Fibroblast of lung (primary cell): Measurements from ENCODE around the gene YIPF5. TPM values are rescaled to one million over a fixed set of nuclear protein-coding genes. Genes with fewer than 3 reads are reported as not detected.

Source experiments
- DNase-seq, 2 donors: peaks; one replicate each; pipeline versions ENCODE4 v3.0.0 to v3.0.0-alpha.2; 2010; ENCODE audit warnings: low read depth in 2 of 2
- H2AFZ ChIP-seq: 2 replicates; pipeline ENCODE4 v1.5.1; 2012; ENCODE audit warnings: low read length, control low read depth, inconsistent platforms
- H3K27ac ChIP-seq: 2 replicates; pipeline ENCODE4 v1.5.1; 2011; ENCODE audit warnings: low read length, control low read depth; ENCODE audit not compliant: insufficient read depth
- H3K27me3 ChIP-seq: 2 replicates; pipeline ENCODE4 v1.5.1; 2011; ENCODE audit warnings: mild to moderate bottlenecking, low read length; ENCODE audit not compliant: control insufficient read depth, insufficient read depth
- H3K36me3 ChIP-seq: 2 replicates; pipeline ENCODE4 v1.5.1; 2011; ENCODE audit warnings: low read length; ENCODE audit not compliant: control insufficient read depth, insufficient read depth
- H3K4me1 ChIP-seq: 2 replicates; pipeline ENCODE4 v1.5.1; 2011; ENCODE audit warnings: low read length; ENCODE audit not compliant: control insufficient read depth, insufficient read depth; ENCODE audit errors: extremely low read depth
- H3K4me2 ChIP-seq: 2 replicates; pipeline ENCODE4 v1.5.1; 2011; ENCODE audit warnings: low read length, control low read depth; ENCODE audit not compliant: insufficient read depth; ENCODE audit errors: extremely low read depth
- H3K4me3 ChIP-seq, 4 experiments: fragments of 200-600 bp in 1 of 4; sonication (generic) in 1 of 4; replicated peaks in 1 of 4; 2 replicates each; pipeline ENCODE4 v1.5.1; 2011 to 2016; ENCODE audit warnings: low read length in 4 of 4, low read depth in 3 of 4, mild to moderate bottlenecking in 3 of 4, control low read depth in 2 of 4, inconsistent platforms in 1 of 4, mixed read lengths in 1 of 4; ENCODE audit not compliant: insufficient read depth in 1 of 4; ENCODE audit errors: control extremely low read depth in 1 of 4
- H3K79me2 ChIP-seq: 2 replicates; pipeline ENCODE4 v1.5.1; 2012; ENCODE audit warnings: mild to moderate bottlenecking, low read length, inconsistent platforms; ENCODE audit not compliant: control insufficient read depth, insufficient read depth
- H3K9ac ChIP-seq: 2 replicates; pipeline ENCODE4 v1.5.1; 2011; ENCODE audit warnings: mild to moderate bottlenecking, low read length, control low read depth; ENCODE audit not compliant: insufficient read depth
- H3K9me3 ChIP-seq: 2 replicates; pipeline ENCODE4 v1.5.1; 2012; ENCODE audit warnings: low read depth, low read length; ENCODE audit not compliant: control insufficient read depth, insufficient read depth
- H4K20me1 ChIP-seq: 2 replicates; pipeline ENCODE4 v1.5.1; 2011; ENCODE audit warnings: low read length; ENCODE audit not compliant: control insufficient read depth, insufficient read depth; ENCODE audit errors: extremely low read depth
- CTCF ChIP-seq, 2 donors: IDR thresholded peaks in 1 of 2; conservative IDR thresholded peaks in 1 of 2; 1 replicate in 1 of 2; 2 replicates in 1 of 2; pipeline ENCODE4 v1.5.1; 2011 to 2012; ENCODE audit warnings: low read length in 2 of 2, control low read depth in 1 of 2, inconsistent platforms in 1 of 2, low read depth in 1 of 2, mild to moderate bottlenecking in 1 of 2
- EZH2 ChIP-seq: IDR thresholded peaks from 2 replicates; pipeline ENCODE4 v1.5.1; 2012; ENCODE audit warnings: low read length, control low read depth, mild to moderate bottlenecking; ENCODE audit errors: missing control alignments
- polyA plus RNA-seq, 2 donors: library from polyadenylated mRNA; depleted of rRNA in 1 of 2; stranded (reverse) in 1 of 2; unstranded in 1 of 2; fragments of >200 nt; gene quantifications; 2 replicates each; pipeline ENCODE4 v1.2.1, GENCODE V29; 2011 to 2012; ENCODE audit warnings: missing spikeins in 1 of 2
- total RNA-seq: library from RNA; depleted of rRNA; stranded (reverse); fragments of >200 nt; gene quantifications from 2 replicates; pipeline ENCODE4 v1.2.1, GENCODE V29; 2014

YIPF5 gene
- total and polyA plus RNA-seq, 2 donors (not counting 1 experiment from before 2014, with no cell fraction given), result 83.2 to 175 TPM

DNA sequence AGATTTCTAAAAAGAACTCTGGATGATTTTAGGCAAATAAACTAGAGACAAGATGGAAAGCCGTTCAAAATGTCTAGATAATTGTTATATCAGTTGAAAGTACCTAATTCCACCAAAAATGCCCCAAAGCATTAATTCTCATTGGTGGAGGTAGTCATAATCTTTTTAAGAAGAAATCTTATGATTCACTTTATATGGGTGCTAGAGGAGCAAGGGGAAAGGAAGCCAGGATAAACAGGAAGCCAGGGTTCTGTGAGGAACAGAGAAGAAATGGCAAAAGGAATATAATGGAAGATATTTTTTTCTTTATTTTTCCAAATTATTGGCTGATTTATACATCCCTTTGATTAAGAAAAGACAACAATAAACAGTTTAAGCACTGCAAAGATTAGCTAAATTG, 7.8 kb downstream of the YIPF5 start:
- Histone ChIP-seq H3K27me3 (no peaks in the 10 kb centered on the region), H3K36me3 (peaks cover 17% of the 10 kb centered on the region)

DNA sequence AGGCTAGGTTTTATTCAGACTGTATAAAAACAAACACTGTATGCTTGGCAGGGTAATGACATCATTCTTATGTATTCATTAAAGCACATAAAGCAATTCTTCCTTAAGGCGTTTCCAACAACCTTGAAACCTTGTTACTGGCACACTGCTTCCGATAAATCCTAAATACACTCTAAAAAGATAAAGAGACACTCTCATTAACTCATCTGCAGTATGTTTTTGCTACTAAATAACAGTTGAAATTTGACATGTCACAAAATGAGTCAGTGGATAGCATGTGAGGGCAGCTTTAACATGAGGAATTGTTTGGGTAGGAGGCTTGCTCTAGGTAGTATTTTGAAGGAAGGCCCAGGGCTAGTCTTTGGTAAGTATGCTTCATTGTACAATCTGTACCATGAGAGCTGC, 13.7 kb downstream of the YIPF5 start:
- no peak overlapping the region for H2AFZ ChIP-seq
- no peaks in the 10 kb centered on the region for H3K9me3 ChIP-seq
- H3K27me3 ChIP-seq, result no peaks in the 10 kb centered on the region
- peak in 1 of 2 donors; percentile 33 for DNase-seq
- no peaks in the 10 kb centered on the region for H3K79me2 ChIP-seq
- H3K4me2 ChIP-seq, result no peak overlapping the region
- no peak overlapping the region for H3K4me3 ChIP-seq
- peaks cover 6% of the 10 kb centered on the region for H3K36me3 ChIP-seq
- TF ChIP-seq CTCF (conservative IDR thresholded peaks at IDR 0.05 in 1 of 2, IDR thresholded peaks at IDR 0.05 in 1 of 2; ENCODE audit: low read depth in 1 of 2, low read length in 2 of 2), result no peak
- no peak for TF ChIP-seq EZH2
- H4K20me1 ChIP-seq, result no peaks in the 10 kb centered on the region
- H3K9ac ChIP-seq, result no peak overlapping the region
- no peak overlapping the region for H3K27ac ChIP-seq
- H3K4me1 ChIP-seq, result no peaks in the 10 kb centered on the region

More for the DNA sequence above, 7.8 kb downstream of the YIPF5 start:
- H3K9me3 ChIP-seq, result no peaks in the 10 kb centered on the region
- no peaks in the 10 kb centered on the region for H3K4me1 ChIP-seq
- H3K79me2 ChIP-seq, result peaks cover 20% of the 10 kb centered on the region
- H3K4me3 ChIP-seq, result no peak overlapping the region
- no peak overlapping the region for H3K27ac ChIP-seq
- TF ChIP-seq CTCF (conservative IDR thresholded peaks at IDR 0.05 in 1 of 2, IDR thresholded peaks at IDR 0.05 in 1 of 2; ENCODE audit: low read depth in 1 of 2, low read length in 2 of 2) (no peak), EZH2 (no peak)
- H2AFZ ChIP-seq, result no peak overlapping the region
- H3K9ac ChIP-seq, result no peak overlapping the region
- no peak overlapping the region for H3K4me2 ChIP-seq
- H4K20me1 ChIP-seq, result no peaks in the 10 kb centered on the region
- DNase-seq, result no peak

- Histone ChIP-seq H3K27ac (no peak overlapping the region), H3K27me3 (no peaks in the 10 kb centered on the region), H3K4me3 (no peak overlapping the region), H2AFZ (no peak overlapping the region), H3K9me3 (no peaks in the 10 kb centered on the region), H4K20me1 (no peaks in the 10 kb centered on the region), H3K79me2 (no peaks in the 10 kb centered on the region), H3K36me3 (no peaks in the 10 kb centered on the region), H3K9ac (no peak overlapping the region), H3K4me1 (no peaks in the 10 kb centered on the region), H3K4me2 (no peak overlapping the region)
- TF ChIP-seq EZH2 (no peak), CTCF (conservative IDR thresholded peaks at IDR 0.05 in 1 of 2, IDR thresholded peaks at IDR 0.05 in 1 of 2; ENCODE audit: low read depth in 1 of 2, low read length in 2 of 2) (no peak)
- DNase-seq, result peak in 1 of 2 donors; percentile 56
Observed at GRCh38 chr5:144151026-144151425, 19.4 kb downstream of the YIPF5 start.
